ENCODE data around the gene FOSL2. TPM values are rescaled to one million over a fixed set of nuclear protein-coding genes. Genes with fewer than 3 reads are reported as not detected.

Gene FOSL2
- total RNA-seq, 2 experiments from 2014 or later = 37.3 to 40.9 TPM

GRCh38 chr2:28430377-28430765, 37.7 kb downstream of the FOSL2 start:
- H3K9me3 Mint-ChIP-seq (ENCODE audit: insufficient read depth) = peaks cover 22% of the 10 kb centered on the region
- H3K27me3 Mint-ChIP-seq (ENCODE audit: low read depth) = peaks cover 2% of the 10 kb centered on the region
- peak; percentile 56 for DNase-seq

GRCh38 chr2:28430788-28431418, 38.2 kb downstream of the FOSL2 start:
- Mint-ChIP-seq H3K9me3 (ENCODE audit: insufficient read depth) (peaks cover 22% of the 10 kb centered on the region), H3K27ac (peak overlapping the region; percentile 90), H3K4me3 (peak overlapping the region; percentile 44), H3K4me1 (ENCODE audit: low read depth) (peaks cover 82% of the 10 kb centered on the region), H3K27me3 (ENCODE audit: low read depth) (peaks cover 2% of the 10 kb centered on the region), H3K36me3 (ENCODE audit: low read depth) (peaks cover 16% of the 10 kb centered on the region)
- DNase-seq (no peak), ATAC-seq (peak; percentile 44)
- CTCF ChIA-PET = interaction anchor here (1.2 to 1.9 kb wide), 2 partner anchors 11 to 23 kb away, joined by 3 to 8 read pairs; no protein-coding TSS in a partner anchor
- POLR2A ChIA-PET = interaction anchor here (0.5 to 0.7 kb wide), 2 partner anchors 38 to 387 kb away, joined by 3 read pairs; partner anchors contain the start of gene FOSL2

More at GRCh38 chr2:28430377-28430765, 37.7 kb downstream of the FOSL2 start:
- H3K4me3 Mint-ChIP-seq = peak overlapping the region; percentile 44
- POLR2A ChIA-PET = interaction anchor here (0.5 to 0.7 kb wide), 2 partner anchors 38 to 386 kb away, joined by 3 read pairs; partner anchors contain the start of gene FOSL2
- peak overlapping the region; percentile 90 for H3K27ac Mint-ChIP-seq
- CTCF ChIA-PET = interaction anchor here (1.2 kb wide), 1 partner anchor 10 kb away, joined by 3 read pairs; no protein-coding TSS in a partner anchor
- ATAC-seq = peak; percentile 70
- peaks cover 16% of the 10 kb centered on the region for H3K36me3 Mint-ChIP-seq (ENCODE audit: low read depth)
- peaks cover 81% of the 10 kb centered on the region for H3K4me1 Mint-ChIP-seq (ENCODE audit: low read depth)

- H3K9me3 Mint-ChIP-seq (ENCODE audit: insufficient read depth) = peaks cover 22% of the 10 kb centered on the region
- peak overlapping the region; percentile 90 for H3K27ac Mint-ChIP-seq
- H3K4me3 Mint-ChIP-seq = no peak overlapping the region
- no peaks in the 10 kb centered on the region for H3K27me3 Mint-ChIP-seq (ENCODE audit: low read depth)
- POLR2A ChIA-PET = no interaction called here
- peaks cover 16% of the 10 kb centered on the region for H3K36me3 Mint-ChIP-seq (ENCODE audit: low read depth)
- peaks cover 80% of the 10 kb centered on the region for H3K4me1 Mint-ChIP-seq (ENCODE audit: low read depth)
- DNase-seq (no peak), ATAC-seq (no peak)
- CTCF ChIA-PET = interaction anchor here (1.2 to 1.9 kb wide), 2 partner anchors 12 to 22 kb away, joined by 3 to 8 read pairs; no protein-coding TSS in a partner anchor
Measured at GRCh38 chr2:28431741-28432140, 39.1 kb downstream of the FOSL2 start.

DNA sequence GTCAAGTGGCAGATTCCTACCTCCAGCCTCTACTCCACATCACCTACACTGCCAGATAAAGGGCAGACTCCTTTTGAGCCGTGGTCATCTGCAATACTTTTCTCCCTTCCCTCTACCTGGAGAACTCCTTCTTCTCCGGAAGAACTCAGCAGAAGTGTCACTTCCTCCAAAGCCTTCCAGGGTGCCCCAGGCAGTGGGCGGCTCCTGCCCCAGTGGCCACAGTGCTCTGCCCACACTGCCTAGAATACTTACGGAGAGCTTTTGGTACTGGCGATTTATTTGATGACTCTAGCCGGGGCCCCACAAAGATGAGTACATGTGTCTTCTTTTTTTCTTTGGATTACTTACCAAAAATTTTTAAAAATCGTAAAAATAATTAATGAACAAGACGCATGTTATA, 39.7 kb downstream of the FOSL2 start:
- no peaks in the 10 kb centered on the region for H3K27me3 Mint-ChIP-seq (ENCODE audit: low read depth)
- peaks cover 22% of the 10 kb centered on the region for H3K9me3 Mint-ChIP-seq (ENCODE audit: insufficient read depth)
- no peak overlapping the region for H3K27ac Mint-ChIP-seq
- ChIA-PET POLR2A (no interaction called here), CTCF (interaction anchor here (1.9 kb wide), 1 partner anchor 21 kb away, joined by 8 read pairs; no protein-coding TSS in a partner anchor)
- no peak for ATAC-seq
- H3K4me3 Mint-ChIP-seq = no peak overlapping the region
- no peak for DNase-seq
- peaks cover 16% of the 10 kb centered on the region for H3K36me3 Mint-ChIP-seq (ENCODE audit: low read depth)
- H3K4me1 Mint-ChIP-seq (ENCODE audit: low read depth) = peaks cover 80% of the 10 kb centered on the region

GRCh38 chr2:28433215-28433614, 40.6 kb downstream of the FOSL2 start:
- peaks cover 77% of the 10 kb centered on the region for H3K4me1 Mint-ChIP-seq (ENCODE audit: low read depth)

DNA sequence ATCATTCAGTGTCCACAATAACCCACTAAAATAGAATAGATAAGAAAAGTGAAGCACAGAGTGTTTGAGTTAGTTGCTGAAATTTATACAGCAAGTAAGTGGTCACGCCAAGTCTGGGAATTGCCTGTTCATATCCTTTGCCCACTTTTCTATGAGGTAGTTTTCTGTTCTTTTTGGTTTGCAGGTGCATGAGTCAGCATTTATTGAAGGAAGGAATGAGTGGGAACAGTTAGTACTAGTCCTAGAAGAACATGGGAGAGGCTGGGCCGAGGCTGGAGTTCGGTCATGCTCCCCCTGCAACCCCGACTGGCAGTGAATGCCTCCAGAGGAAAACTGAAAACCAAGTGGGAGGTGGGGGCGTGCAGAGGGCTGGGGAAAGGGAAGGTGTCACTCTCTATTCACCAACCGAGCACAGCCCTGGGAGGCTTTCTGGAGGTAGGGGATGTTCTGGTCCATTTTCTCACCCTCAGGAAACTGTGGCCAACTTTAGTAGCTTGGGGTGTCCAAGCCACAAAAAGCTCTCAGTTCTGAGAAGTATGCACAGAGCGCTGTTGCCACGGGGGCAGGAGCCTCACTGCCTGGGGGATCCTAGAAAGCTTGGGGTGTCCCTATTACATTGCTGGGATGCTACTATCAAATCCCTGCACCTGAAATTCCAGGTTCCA, 41.4 kb downstream of the FOSL2 start:
- Mint-ChIP-seq H3K9me3 (ENCODE audit: insufficient read depth) (peaks cover 22% of the 10 kb centered on the region), H3K27ac (peak overlapping the region; percentile 69), H3K27me3 (ENCODE audit: low read depth) (no peaks in the 10 kb centered on the region), H3K36me3 (ENCODE audit: low read depth) (peaks cover 16% of the 10 kb centered on the region), H3K4me1 (ENCODE audit: low read depth) (peaks cover 76% of the 10 kb centered on the region), H3K4me3 (no peak overlapping the region)
- ATAC-seq (peak; percentile 27), DNase-seq (peak; percentile 48)
- ChIA-PET POLR2A (interaction anchor here (0.9 kb wide), 1 partner anchor 9 kb away, joined by 6 read pairs; no protein-coding TSS in a partner anchor), CTCF (interaction anchor here (0.6 to 1.9 kb wide), 4 partner anchors 11 to 680 kb away, joined by 3 to 4 read pairs (median 3); no protein-coding TSS in a partner anchor)

More at GRCh38 chr2:28433215-28433614, 40.6 kb downstream of the FOSL2 start:
- POLR2A ChIA-PET = no interaction called here
- CTCF ChIA-PET = interaction anchor here (0.7 to 0.9 kb wide), 2 partner anchors 13 to 16 kb away, joined by 3 read pairs; no protein-coding TSS in a partner anchor
- Mint-ChIP-seq H3K36me3 (ENCODE audit: low read depth) (peaks cover 16% of the 10 kb centered on the region), H3K27me3 (ENCODE audit: low read depth) (no peaks in the 10 kb centered on the region), H3K4me3 (no peak overlapping the region), H3K9me3 (ENCODE audit: insufficient read depth) (peaks cover 22% of the 10 kb centered on the region), H3K27ac (no peak overlapping the region)
- ATAC-seq = no peak
- DNase-seq = no peak

- Mint-ChIP-seq H3K9me3 (ENCODE audit: insufficient read depth) (peaks cover 22% of the 10 kb centered on the region), H3K4me3 (no peak overlapping the region), H3K27me3 (ENCODE audit: low read depth) (no peaks in the 10 kb centered on the region), H3K27ac (peak overlapping the region; percentile 69), H3K4me1 (ENCODE audit: low read depth) (peaks cover 76% of the 10 kb centered on the region), H3K36me3 (ENCODE audit: low read depth) (peaks cover 15% of the 10 kb centered on the region)
- ATAC-seq (no peak), DNase-seq (no peak)
- ChIA-PET CTCF (interaction anchor here (0.6 to 1.9 kb wide), 6 partner anchors 10 to 680 kb away, joined by 3 to 4 read pairs (median 3); no protein-coding TSS in a partner anchor), POLR2A (interaction anchor here (0.9 to 1.1 kb wide), 2 partner anchors 10 to 24 kb away, joined by 3 to 6 read pairs; no protein-coding TSS in a partner anchor)
Measured at GRCh38 chr2:28434600-28434989, 41.9 kb downstream of the FOSL2 start.

GRCh38 chr2:28435241-28435640, 42.6 kb downstream of the FOSL2 start:
- ATAC-seq (no peak), DNase-seq (no peak)
- Mint-ChIP-seq H3K9me3 (ENCODE audit: insufficient read depth) (peaks cover 22% of the 10 kb centered on the region), H3K4me1 (ENCODE audit: low read depth) (peaks cover 70% of the 10 kb centered on the region), H3K27me3 (ENCODE audit: low read depth) (no peaks in the 10 kb centered on the region), H3K27ac (no peak overlapping the region), H3K4me3 (no peak overlapping the region), H3K36me3 (ENCODE audit: low read depth) (peaks cover 14% of the 10 kb centered on the region)
- ChIA-PET CTCF (interaction anchor here (1.3 to 1.9 kb wide), 6 partner anchors 12 to 752 kb away, joined by 3 to 5 read pairs (median 3); no protein-coding TSS in a partner anchor), POLR2A (interaction anchor here (0.7 to 1.1 kb wide), 3 partner anchors 10 to 33 kb away, joined by 3 to 6 read pairs (median 3); no protein-coding TSS in a partner anchor)

DNA sequence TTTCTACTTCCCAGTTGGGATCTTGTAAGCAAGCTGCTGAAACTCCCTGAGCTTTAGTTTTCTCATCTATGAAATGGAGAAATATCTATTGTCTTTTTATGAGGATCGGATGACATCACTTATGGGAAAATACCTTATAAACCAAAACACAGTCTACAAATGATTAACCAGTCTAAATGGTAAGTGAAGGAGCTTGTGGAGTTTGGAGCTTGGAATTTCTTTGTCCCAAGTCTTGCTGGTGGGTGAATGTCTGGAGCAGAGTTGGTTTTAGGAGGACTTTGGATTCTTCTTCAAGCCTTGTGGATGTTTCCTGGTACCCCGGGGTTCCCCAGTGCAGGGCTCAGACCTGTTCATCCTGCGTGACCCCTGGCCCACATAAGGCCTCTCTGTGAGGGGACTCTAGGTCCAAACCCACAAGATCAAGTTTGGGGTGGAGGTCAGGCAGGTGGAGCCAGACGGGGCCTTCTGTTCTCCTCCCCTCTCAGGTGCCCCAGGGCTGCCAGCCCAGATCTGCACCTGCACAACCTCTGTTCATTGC, 43.2 kb downstream of the FOSL2 start:
- H3K9me3 Mint-ChIP-seq (ENCODE audit: insufficient read depth) = peaks cover 22% of the 10 kb centered on the region
- CTCF ChIA-PET = interaction anchor here (0.6 to 1.9 kb wide), 6 partner anchors 8 to 753 kb away, joined by 3 to 5 read pairs (median 3); no protein-coding TSS in a partner anchor
- POLR2A ChIA-PET = no interaction called here
- DNase-seq = no peak
- H3K4me3 Mint-ChIP-seq = no peak overlapping the region
- H3K27ac Mint-ChIP-seq = no peak overlapping the region
- no peaks in the 10 kb centered on the region for H3K27me3 Mint-ChIP-seq (ENCODE audit: low read depth)
- peaks cover 14% of the 10 kb centered on the region for H3K36me3 Mint-ChIP-seq (ENCODE audit: low read depth)
- H3K4me1 Mint-ChIP-seq (ENCODE audit: low read depth) = peaks cover 64% of the 10 kb centered on the region
- no peak for ATAC-seq

DNA sequence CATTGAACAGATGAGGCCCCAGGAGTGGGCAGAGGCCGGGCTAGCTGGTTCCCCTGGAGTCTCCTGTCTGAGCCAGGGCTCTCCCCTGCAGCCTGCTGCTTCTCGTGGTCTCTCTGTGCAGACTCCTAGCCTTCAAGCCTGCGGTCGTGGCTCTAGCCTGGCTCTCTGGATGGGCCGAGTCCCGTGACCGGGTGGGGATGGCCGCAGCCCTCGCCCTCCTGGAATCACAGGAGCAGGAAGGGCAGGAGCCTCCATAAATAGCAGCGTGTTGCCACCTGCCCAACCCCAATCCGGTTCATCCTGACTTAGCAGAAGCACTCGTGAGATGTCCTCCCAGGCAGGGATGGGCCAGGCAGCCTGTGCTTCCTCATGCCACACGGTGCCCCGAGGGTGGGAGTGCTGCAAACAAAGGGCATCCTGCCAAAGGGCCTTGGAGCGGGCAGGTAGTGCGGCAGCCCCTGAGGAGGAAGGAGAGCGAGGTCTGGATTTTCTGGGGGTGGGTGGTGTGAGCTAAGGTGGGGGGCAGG, 43.9 kb downstream of the FOSL2 start:
- Mint-ChIP-seq H3K4me3 (no peak overlapping the region), H3K4me1 (ENCODE audit: low read depth) (peaks cover 56% of the 10 kb centered on the region), H3K27ac (no peak overlapping the region), H3K9me3 (ENCODE audit: insufficient read depth) (peaks cover 22% of the 10 kb centered on the region), H3K27me3 (ENCODE audit: low read depth) (no peaks in the 10 kb centered on the region), H3K36me3 (ENCODE audit: low read depth) (peaks cover 14% of the 10 kb centered on the region)
- ChIA-PET POLR2A (no interaction called here), CTCF (interaction anchor here (1.7 kb wide), 1 partner anchor 683 kb away, joined by 3 read pairs; no protein-coding TSS in a partner anchor)
- ATAC-seq = no peak
- DNase-seq = no peak
